Measurements from ENCODE around the gene PGS1.

DNA sequence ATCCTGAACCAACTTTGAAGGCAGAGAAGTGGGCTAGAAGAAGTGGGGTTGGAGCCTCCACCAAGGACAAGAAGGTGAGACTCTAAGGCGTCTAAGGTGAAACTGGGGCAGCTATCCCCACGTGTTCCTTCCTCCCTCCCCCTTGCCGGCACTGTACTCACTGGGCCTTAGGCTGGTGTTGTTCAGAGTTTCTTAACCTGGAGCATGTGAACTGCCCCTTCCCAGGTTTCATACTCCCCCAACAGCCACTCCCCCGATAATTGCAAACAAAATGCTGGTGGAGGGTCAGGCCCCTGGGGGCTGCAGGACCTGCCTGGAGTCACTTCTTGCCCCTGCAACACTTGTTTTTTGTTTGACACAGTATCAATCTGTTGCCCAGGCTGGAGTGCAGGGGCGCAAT is 11.3 kb upstream of the PGS1 start:
- TF ChIP-seq, protein P1, sequence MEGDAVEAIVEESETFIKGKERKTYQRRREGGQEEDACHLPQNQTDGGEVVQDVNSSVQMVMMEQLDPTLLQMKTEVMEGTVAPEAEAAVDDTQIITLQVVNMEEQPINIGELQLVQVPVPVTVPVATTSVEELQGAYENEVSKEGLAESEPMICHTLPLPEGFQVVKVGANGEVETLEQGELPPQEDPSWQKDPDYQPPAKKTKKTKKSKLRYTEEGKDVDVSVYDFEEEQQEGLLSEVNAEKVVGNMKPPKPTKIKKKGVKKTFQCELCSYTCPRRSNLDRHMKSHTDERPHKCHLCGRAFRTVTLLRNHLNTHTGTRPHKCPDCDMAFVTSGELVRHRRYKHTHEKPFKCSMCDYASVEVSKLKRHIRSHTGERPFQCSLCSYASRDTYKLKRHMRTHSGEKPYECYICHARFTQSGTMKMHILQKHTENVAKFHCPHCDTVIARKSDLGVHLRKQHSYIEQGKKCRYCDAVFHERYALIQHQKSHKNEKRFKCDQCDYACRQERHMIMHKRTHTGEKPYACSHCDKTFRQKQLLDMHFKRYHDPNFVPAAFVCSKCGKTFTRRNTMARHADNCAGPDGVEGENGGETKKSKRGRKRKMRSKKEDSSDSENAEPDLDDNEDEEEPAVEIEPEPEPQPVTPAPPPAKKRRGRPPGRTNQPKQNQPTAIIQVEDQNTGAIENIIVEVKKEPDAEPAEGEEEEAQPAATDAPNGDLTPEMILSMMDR (IDR thresholded peaks at IDR 0.05; ENCODE audit: borderline replicate concordance, extremely low read depth, low read length, poor library complexity, severe bottlenecking): no peak
- no peak for TF ChIP-seq EZH2 (IDR thresholded peaks at IDR 0.05; ENCODE audit: borderline replicate concordance, low read depth, low read length, severe bottlenecking)

All from DND-41 (cell line).